Measurements from ENCODE around the gene LRG1. TPM values are rescaled to one million over a fixed set of nuclear protein-coding genes. Genes with fewer than 3 reads are reported as not detected.
A peak's percentile ranks its signal among the peaks of the same experiment; 100 is the strongest.

The LRG1 gene
- total RNA-seq, 1 donor from 2014 or later = 1.0 TPM

GRCh38 chr19:4581666-4582553 is 42.1 kb upstream of the LRG1 start:
- Mint-ChIP-seq H3K27me3 (ENCODE audit: unreplicated experiment) (peaks cover 20% of the 10 kb centered on the region), H3K9me3 (ENCODE audit: unreplicated experiment) (peaks cover 16% of the 10 kb centered on the region), H3K4me1 (ENCODE audit: low read depth, unreplicated experiment) (peaks cover 15% of the 10 kb centered on the region), H3K27ac (ENCODE audit: unreplicated experiment) (peak overlapping the region; percentile 89), H3K4me3 (ENCODE audit: unreplicated experiment) (peak overlapping the region; percentile 74), H3K36me3 (ENCODE audit: unreplicated experiment) (no peaks in the 10 kb centered on the region)
- peak; percentile 76 for DNase-seq
- TF ChIP-seq CTCF (IDR thresholded peaks at IDR 0.05; ENCODE audit: partially characterized antibody, unreplicated experiment) = no peak

DNA sequence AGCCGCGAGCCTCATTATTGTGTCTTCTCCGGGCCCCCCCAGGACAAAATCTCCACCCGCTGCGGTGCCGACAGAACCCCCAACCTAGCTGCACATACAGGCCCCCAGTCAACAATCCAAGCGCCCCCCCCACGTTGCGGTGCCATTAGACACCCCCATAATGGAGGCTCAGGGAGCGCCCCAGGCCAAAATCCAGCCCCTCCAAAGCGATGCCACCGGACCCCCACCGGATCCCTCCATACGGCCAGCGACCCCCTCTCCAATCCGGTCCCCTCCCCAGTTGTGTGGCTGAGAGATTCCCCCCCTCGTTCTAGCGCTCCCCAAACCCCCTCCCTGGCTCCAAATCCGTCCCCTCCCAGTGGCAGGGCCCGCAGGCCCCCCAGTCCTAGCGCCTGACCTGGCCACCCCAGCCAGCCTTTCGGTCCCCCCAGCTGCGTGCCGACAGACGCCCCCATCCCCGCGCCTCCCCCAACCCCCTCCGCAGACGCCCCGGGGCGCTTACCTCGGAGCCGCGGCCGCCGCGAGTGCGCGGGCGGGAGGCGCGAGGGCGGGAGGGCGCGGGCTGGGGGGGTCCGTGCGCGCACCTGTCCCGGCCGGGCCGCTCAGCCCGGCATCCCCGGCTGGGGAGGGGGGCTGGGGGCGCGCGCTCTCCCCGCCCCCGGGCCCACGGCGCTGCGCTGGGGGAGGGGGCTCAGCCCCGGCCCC is 41.3 kb upstream of the LRG1 start:
- Mint-ChIP-seq H3K36me3 (ENCODE audit: unreplicated experiment) (no peaks in the 10 kb centered on the region), H3K4me1 (ENCODE audit: low read depth, unreplicated experiment) (peaks cover 10% of the 10 kb centered on the region), H3K4me3 (ENCODE audit: unreplicated experiment) (peak overlapping the region; percentile 82), H3K27ac (ENCODE audit: unreplicated experiment) (peak overlapping the region; percentile 89), H3K9me3 (ENCODE audit: unreplicated experiment) (peaks cover 16% of the 10 kb centered on the region), H3K27me3 (ENCODE audit: unreplicated experiment) (peaks cover 20% of the 10 kb centered on the region)
- DNase-seq = peak; percentile 44
- TF ChIP-seq CTCF (IDR thresholded peaks at IDR 0.05; ENCODE audit: partially characterized antibody, unreplicated experiment) = no peak

- Mint-ChIP-seq H3K27ac (ENCODE audit: unreplicated experiment) (peak overlapping the region; percentile 89), H3K27me3 (ENCODE audit: unreplicated experiment) (peaks cover 14% of the 10 kb centered on the region), H3K9me3 (ENCODE audit: unreplicated experiment) (peaks cover 15% of the 10 kb centered on the region), H3K36me3 (ENCODE audit: unreplicated experiment) (no peaks in the 10 kb centered on the region), H3K4me3 (ENCODE audit: unreplicated experiment) (peak overlapping the region; percentile 92), H3K4me1 (ENCODE audit: low read depth, unreplicated experiment) (peaks cover 3% of the 10 kb centered on the region)
- no peak for TF ChIP-seq CTCF (IDR thresholded peaks at IDR 0.05; ENCODE audit: partially characterized antibody, unreplicated experiment)
- peak; percentile 57 for DNase-seq
Observed at GRCh38 chr19:4580021-4580901, 40.4 kb upstream of the LRG1 start.

GRCh38 chr19:4579389-4579788 is 39.6 kb upstream of the LRG1 start:
- no peak for TF ChIP-seq CTCF (IDR thresholded peaks at IDR 0.05; ENCODE audit: partially characterized antibody, unreplicated experiment)
- peaks cover 12% of the 10 kb centered on the region for H3K9me3 Mint-ChIP-seq (ENCODE audit: unreplicated experiment)
- H3K36me3 Mint-ChIP-seq (ENCODE audit: unreplicated experiment) = no peaks in the 10 kb centered on the region
- DNase-seq = no peak
- peak overlapping the region; percentile 92 for H3K4me3 Mint-ChIP-seq (ENCODE audit: unreplicated experiment)
- H3K4me1 Mint-ChIP-seq (ENCODE audit: low read depth, unreplicated experiment) = peaks cover 3% of the 10 kb centered on the region
- peaks cover 12% of the 10 kb centered on the region for H3K27me3 Mint-ChIP-seq (ENCODE audit: unreplicated experiment)
- peak overlapping the region; percentile 64 for H3K27ac Mint-ChIP-seq (ENCODE audit: unreplicated experiment)
